K562 (cell line): ENCODE measurements around the gene HBP1. TPM values are rescaled to one million over a fixed set of nuclear protein-coding genes. Genes with fewer than 3 reads are reported as not detected.

Experiments
- CCAR2 ChIP-seq: fragments of 200-400 bp; formaldehyde crosslinking; IDR thresholded peaks from 2 replicates; pipeline ENCODE4 v1.6.1; 2017; ENCODE audit warnings: mild to moderate bottlenecking, low read depth, low read length
- FOXJ3 ChIP-seq: sonication (generic); formaldehyde crosslinking; IDR thresholded peaks from 2 replicates; pipeline ENCODE4 v1.4.0; 2020; ENCODE audit warnings: mild to moderate bottlenecking, missing genetic modification reagents
- GATAD2B ChIP-seq: fragments of 450-650 bp; IDR thresholded peaks from 2 replicates; pipeline ENCODE4 v1.6.1; 2017; ENCODE audit warnings: mild to moderate bottlenecking, borderline replicate concordance
- MAFF ChIP-seq: IDR thresholded peaks from 2 replicates; pipeline ENCODE4 v1.6.1; 2012; ENCODE audit warnings: low read length, improper control_type of control experiment
- MBD2 ChIP-seq: sonication (generic); IDR thresholded peaks from 2 replicates; pipeline ENCODE4 v1.6.1; 2016; ENCODE audit warnings: low read depth, borderline replicate concordance
- PRPF4 ChIP-seq: fragments of 200-400 bp; formaldehyde crosslinking; IDR thresholded peaks from one replicate; pipeline ENCODE4 v1.6.1; 2017; ENCODE audit warnings: low read length, low read depth, mild to moderate bottlenecking; ENCODE audit not compliant: insufficient read depth, poor library complexity, severe bottlenecking
- SUPT5H ChIP-seq: fragments of 450-650 bp; IDR thresholded peaks from 2 replicates; pipeline ENCODE4 v1.6.1; 2016
- TARDBP ChIP-seq: fragments of 450-650 bp; IDR thresholded peaks from 2 replicates; pipeline ENCODE4 v1.6.1; 2016
- U2AF1 ChIP-seq: fragments of 200-400 bp; formaldehyde crosslinking; optimal IDR thresholded peaks from 2 replicates; pipeline ENCODE3; 2017; ENCODE audit warnings: mild to moderate bottlenecking, low read depth, low read length, moderate library complexity
- ZNF174 ChIP-seq: fragments of 250-450 bp; sonication (Bioruptor Pico); IDR thresholded peaks from 2 replicates; pipeline ENCODE4 v1.4.0; 2020; ENCODE audit warnings: mild to moderate bottlenecking
- ZNF3 ChIP-seq: fragments of 250-450 bp; sonication (Bioruptor Pico); IDR thresholded peaks from 2 replicates; pipeline ENCODE4 v1.5.0; 2021; ENCODE audit warnings: mild to moderate bottlenecking, moderate library complexity
- polyA plus RNA-seq, 8 experiments: library from polyadenylated mRNA; depleted of rRNA in 4 of 8; stranded (reverse) in 5 of 8; unstranded in 3 of 8; fragments of >200 nt; fragmentation: Nextera tagmentation in 2 of 8; fragmentation: Illumina TruSeq in 1 of 8; extraction: Ambion mirVana in 2 of 8; extraction: Trizol in 1 of 8; gene quantifications; 2 replicates each; pipeline versions ENCODE4 v1.2.1 to v1.2.3, GENCODE V29; 2011 to 2014; ENCODE audit warnings: inconsistent platforms in 1 of 8, missing spikeins in 1 of 8
- total RNA-seq, 7 experiments: library from RNA; depleted of rRNA in 6 of 7; stranded (reverse); fragments of >200 nt in 6 of 7; fragmentation: Illumina TruSeq in 2 of 7; extraction: Trizol in 2 of 7; gene quantifications; 2 replicates each; pipeline versions ENCODE4 v1.2.1 to v1.2.3, GENCODE V29; 2011 to 2021; ENCODE audit warnings: low replicate concordance in 1 of 7
- TF ChIP-seq, protein P1 (sequence below): fragments of 450-650 bp; IDR thresholded peaks from 2 replicates; pipeline ENCODE4 v1.7.0; 2016; ENCODE audit warnings: borderline replicate concordance
- TF ChIP-seq, protein P2 (sequence below): fragments of 250-450 bp; sonication (Bioruptor Pico); IDR thresholded peaks from 2 replicates; pipeline ENCODE4 v1.8.0; 2022; ENCODE audit warnings: inconsistent platforms, mild to moderate bottlenecking, moderate library complexity, borderline replicate concordance
- TF ChIP-seq, protein P3 (sequence below): fragments of 450-650 bp; conservative IDR thresholded peaks from 2 replicates; pipeline ENCODE4 v1.6.1; 2016; ENCODE audit warnings: missing genetic modification characterization, low read depth, mild to moderate bottlenecking, control low read depth, missing compliant biosample characterization
- TF ChIP-seq, protein P4 (sequence below): sonication (generic); formaldehyde crosslinking; IDR thresholded peaks from 2 replicates; pipeline ENCODE4 v1.8.0; 2023; ENCODE audit warnings: mild to moderate bottlenecking, missing genetic modification reagents
- TF ChIP-seq, protein P5 (sequence below): sonication (generic); formaldehyde crosslinking; IDR thresholded peaks from 2 replicates; pipeline ENCODE4 v1.8.0; 2023; ENCODE audit warnings: mild to moderate bottlenecking, missing genetic modification reagents

Gene HBP1
- total and polyA plus RNA-seq, 9 of the 15 experiments (the other 6 are each of a cell fraction or from before 2014, with no cell fraction given): 18.7 to 59.9 (median 27.0) TPM

DNA sequence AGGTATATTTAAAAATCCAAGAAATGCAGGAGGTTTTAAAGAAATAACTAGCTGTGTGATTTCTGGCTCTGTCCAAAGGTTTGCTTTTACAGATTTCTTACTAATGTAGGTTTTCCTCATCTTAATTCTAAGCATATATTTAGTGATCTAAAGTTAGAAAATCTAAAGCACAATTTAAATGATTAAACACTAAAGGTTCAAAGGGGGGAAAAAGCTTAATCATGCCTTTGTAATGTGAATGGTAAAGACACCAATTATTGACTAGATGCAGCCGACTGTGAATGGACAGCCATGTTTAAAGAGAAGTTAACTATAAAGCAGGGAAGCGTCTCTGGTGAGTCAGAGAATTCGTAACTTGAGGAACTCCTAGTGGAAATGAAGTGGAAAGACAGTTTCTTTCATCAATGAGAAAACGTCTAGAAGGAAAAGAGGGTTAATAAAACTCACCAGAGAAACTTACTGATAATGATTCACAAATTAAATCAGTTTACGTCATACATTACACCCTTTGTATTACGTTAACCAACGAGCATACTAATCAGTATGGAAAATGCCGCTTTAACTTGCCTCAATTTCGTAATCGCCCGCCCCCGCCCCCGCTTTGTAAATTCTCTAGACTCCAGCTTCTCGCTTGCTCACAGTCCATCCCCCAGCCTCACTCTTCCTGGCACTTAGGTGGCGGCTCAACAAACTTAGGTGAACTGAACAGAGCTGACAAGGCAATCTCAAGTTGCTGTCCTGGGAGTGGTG lies 1.1 kb upstream of the HBP1 start (continued):
- no peak for TF ChIP-seq MBD2
- TF ChIP-seq, protein P1, sequence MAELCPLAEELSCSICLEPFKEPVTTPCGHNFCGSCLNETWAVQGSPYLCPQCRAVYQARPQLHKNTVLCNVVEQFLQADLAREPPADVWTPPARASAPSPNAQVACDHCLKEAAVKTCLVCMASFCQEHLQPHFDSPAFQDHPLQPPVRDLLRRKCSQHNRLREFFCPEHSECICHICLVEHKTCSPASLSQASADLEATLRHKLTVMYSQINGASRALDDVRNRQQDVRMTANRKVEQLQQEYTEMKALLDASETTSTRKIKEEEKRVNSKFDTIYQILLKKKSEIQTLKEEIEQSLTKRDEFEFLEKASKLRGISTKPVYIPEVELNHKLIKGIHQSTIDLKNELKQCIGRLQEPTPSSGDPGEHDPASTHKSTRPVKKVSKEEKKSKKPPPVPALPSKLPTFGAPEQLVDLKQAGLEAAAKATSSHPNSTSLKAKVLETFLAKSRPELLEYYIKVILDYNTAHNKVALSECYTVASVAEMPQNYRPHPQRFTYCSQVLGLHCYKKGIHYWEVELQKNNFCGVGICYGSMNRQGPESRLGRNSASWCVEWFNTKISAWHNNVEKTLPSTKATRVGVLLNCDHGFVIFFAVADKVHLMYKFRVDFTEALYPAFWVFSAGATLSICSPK: no peak
- no peak for TF ChIP-seq ZNF174
- TF ChIP-seq CCAR2: no peak
- peak; percentile 49 for TF ChIP-seq GATAD2B
- TF ChIP-seq, protein P2, sequence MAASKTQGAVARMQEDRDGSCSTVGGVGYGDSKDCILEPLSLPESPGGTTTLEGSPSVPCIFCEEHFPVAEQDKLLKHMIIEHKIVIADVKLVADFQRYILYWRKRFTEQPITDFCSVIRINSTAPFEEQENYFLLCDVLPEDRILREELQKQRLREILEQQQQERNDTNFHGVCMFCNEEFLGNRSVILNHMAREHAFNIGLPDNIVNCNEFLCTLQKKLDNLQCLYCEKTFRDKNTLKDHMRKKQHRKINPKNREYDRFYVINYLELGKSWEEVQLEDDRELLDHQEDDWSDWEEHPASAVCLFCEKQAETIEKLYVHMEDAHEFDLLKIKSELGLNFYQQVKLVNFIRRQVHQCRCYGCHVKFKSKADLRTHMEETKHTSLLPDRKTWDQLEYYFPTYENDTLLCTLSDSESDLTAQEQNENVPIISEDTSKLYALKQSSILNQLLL (CRISPR knock-in tag): no peak
- TF ChIP-seq PRPF4: no peak
- no peak for TF ChIP-seq MAFF
- TF ChIP-seq, protein P3, sequence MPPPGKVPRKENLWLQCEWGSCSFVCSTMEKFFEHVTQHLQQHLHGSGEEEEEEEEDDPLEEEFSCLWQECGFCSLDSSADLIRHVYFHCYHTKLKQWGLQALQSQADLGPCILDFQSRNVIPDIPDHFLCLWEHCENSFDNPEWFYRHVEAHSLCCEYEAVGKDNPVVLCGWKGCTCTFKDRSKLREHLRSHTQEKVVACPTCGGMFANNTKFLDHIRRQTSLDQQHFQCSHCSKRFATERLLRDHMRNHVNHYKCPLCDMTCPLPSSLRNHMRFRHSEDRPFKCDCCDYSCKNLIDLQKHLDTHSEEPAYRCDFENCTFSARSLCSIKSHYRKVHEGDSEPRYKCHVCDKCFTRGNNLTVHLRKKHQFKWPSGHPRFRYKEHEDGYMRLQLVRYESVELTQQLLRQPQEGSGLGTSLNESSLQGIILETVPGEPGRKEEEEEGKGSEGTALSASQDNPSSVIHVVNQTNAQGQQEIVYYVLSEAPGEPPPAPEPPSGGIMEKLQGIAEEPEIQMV (tag): no peak
- TF ChIP-seq FOXJ3 (CRISPR knock-in tag): no peak
- TF ChIP-seq, protein P4, sequence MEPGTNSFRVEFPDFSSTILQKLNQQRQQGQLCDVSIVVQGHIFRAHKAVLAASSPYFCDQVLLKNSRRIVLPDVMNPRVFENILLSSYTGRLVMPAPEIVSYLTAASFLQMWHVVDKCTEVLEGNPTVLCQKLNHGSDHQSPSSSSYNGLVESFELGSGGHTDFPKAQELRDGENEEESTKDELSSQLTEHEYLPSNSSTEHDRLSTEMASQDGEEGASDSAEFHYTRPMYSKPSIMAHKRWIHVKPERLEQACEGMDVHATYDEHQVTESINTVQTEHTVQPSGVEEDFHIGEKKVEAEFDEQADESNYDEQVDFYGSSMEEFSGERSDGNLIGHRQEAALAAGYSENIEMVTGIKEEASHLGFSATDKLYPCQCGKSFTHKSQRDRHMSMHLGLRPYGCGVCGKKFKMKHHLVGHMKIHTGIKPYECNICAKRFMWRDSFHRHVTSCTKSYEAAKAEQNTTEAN: 0 out of 2 replicates have a peak, but pooled peaks have one; percentile 29
- no peak for TF ChIP-seq U2AF1
- TF ChIP-seq ZNF3 (CRISPR knock-in tag): no peak
- peak; percentile 57; the same call in 1 of the 2 replicates for TF ChIP-seq TARDBP
- TF ChIP-seq, protein P5, sequence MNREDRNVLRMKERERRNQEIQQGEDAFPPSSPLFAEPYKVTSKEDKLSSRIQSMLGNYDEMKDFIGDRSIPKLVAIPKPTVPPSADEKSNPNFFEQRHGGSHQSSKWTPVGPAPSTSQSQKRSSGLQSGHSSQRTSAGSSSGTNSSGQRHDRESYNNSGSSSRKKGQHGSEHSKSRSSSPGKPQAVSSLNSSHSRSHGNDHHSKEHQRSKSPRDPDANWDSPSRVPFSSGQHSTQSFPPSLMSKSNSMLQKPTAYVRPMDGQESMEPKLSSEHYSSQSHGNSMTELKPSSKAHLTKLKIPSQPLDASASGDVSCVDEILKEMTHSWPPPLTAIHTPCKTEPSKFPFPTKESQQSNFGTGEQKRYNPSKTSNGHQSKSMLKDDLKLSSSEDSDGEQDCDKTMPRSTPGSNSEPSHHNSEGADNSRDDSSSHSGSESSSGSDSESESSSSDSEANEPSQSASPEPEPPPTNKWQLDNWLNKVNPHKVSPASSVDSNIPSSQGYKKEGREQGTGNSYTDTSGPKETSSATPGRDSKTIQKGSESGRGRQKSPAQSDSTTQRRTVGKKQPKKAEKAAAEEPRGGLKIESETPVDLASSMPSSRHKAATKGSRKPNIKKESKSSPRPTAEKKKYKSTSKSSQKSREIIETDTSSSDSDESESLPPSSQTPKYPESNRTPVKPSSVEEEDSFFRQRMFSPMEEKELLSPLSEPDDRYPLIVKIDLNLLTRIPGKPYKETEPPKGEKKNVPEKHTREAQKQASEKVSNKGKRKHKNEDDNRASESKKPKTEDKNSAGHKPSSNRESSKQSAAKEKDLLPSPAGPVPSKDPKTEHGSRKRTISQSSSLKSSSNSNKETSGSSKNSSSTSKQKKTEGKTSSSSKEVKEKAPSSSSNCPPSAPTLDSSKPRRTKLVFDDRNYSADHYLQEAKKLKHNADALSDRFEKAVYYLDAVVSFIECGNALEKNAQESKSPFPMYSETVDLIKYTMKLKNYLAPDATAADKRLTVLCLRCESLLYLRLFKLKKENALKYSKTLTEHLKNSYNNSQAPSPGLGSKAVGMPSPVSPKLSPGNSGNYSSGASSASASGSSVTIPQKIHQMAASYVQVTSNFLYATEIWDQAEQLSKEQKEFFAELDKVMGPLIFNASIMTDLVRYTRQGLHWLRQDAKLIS: peak; percentile 82; the same call in 1 of the 2 replicates
- TF ChIP-seq SUPT5H: peak; percentile 81
